Suprapubic skin (tissue), 4 donors: ENCODE data around the gene PFKP. TPM values are rescaled to one million over a fixed set of nuclear protein-coding genes. Genes with fewer than 3 reads are reported as not detected.

ENCODE experiments used
- DNase-seq, 2 donors: peaks; one replicate each; pipeline ENCODE4 v3.0.0-alpha.2; 2019; ENCODE audit warnings: low spot score in 2 of 2
- H3K27ac ChIP-seq: fragments of 200-600 bp; sonication (generic); one replicate; pipeline ENCODE4 v1.5.1; 2019
- H3K27me3 ChIP-seq: fragments of 200-600 bp; sonication (generic); one replicate; pipeline ENCODE4 v1.5.1; 2019
- H3K36me3 ChIP-seq: fragments of 200-600 bp; sonication (generic); one replicate; pipeline ENCODE4 v1.5.1; 2019
- H3K4me1 ChIP-seq: fragments of 200-600 bp; sonication (generic); one replicate; pipeline ENCODE4 v1.5.1; 2019
- H3K4me3 ChIP-seq: fragments of 200-600 bp; sonication (generic); one replicate; pipeline ENCODE4 v1.5.1; 2019; ENCODE audit warnings: mild to moderate bottlenecking
- H3K9me3 ChIP-seq: fragments of 200-600 bp; sonication (generic); one replicate; pipeline ENCODE4 v1.5.1; 2019
- CTCF ChIP-seq, 2 donors: fragments of 200-600 bp in 1 of 2; fragments of 450-650 bp in 1 of 2; sonication (generic) in 1 of 2; IDR thresholded peaks; one replicate each; pipeline ENCODE4 v1.5.1; 2016 to 2019; ENCODE audit warnings: antibody characterized with exemption in 2 of 2, mild to moderate bottlenecking in 1 of 2, moderate library complexity in 1 of 2
- EP300 ChIP-seq: sonication (generic); formaldehyde crosslinking; IDR thresholded peaks from one replicate; pipeline ENCODE4 v1.6.1; 2017; ENCODE audit warnings: antibody characterized with exemption
- POLR2A ChIP-seq, 2 donors: fragments of 450-650 bp; IDR thresholded peaks; one replicate each; pipeline ENCODE4 v1.6.1; 2017; ENCODE audit warnings: antibody characterized with exemption in 2 of 2, mild to moderate bottlenecking in 2 of 2, moderate library complexity in 2 of 2
- POLR2AphosphoS5 ChIP-seq, 3 donors: sonication (generic); formaldehyde crosslinking; IDR thresholded peaks; one replicate each; pipeline ENCODE4 v1.6.1; 2017; ENCODE audit warnings: antibody characterized with exemption in 3 of 3
- WGBS: methylation state at CpG from one replicate; pipeline ENCODE4 v1.1.5; 2018; 5-methylcytosine and 5-hydroxymethylcytosine counted together
- total RNA-seq, 4 donors: library from RNA; depleted of rRNA; stranded (reverse); fragments of >200 nt; gene quantifications; one replicate each; pipeline ENCODE4 v1.1.0, GENCODE V29; 2016

Gene PFKP
- total RNA-seq, 4 donors from 2014 or later, result 36.7 to 58.9 (median 44.7) TPM

- H3K4me3 ChIP-seq, result no peak overlapping the region
- WGBS, result 69% methylated on average over 5 of the region's 5 CpGs
- H3K9me3 ChIP-seq, result no peaks in the 10 kb centered on the region
- no peaks in the 10 kb centered on the region for H3K4me1 ChIP-seq
- H3K27me3 ChIP-seq, result no peaks in the 10 kb centered on the region
- H3K36me3 ChIP-seq, result peaks cover 86% of the 10 kb centered on the region
- TF ChIP-seq CTCF (IDR thresholded peaks at IDR 0.05) (no peak), POLR2A (IDR thresholded peaks at IDR 0.05) (no peak), POLR2AphosphoS5 (IDR thresholded peaks at IDR 0.05) (no peak), EP300 (no peak)
- no peak for DNase-seq
- H3K27ac ChIP-seq, result no peak overlapping the region
These were observed 66.6 kb downstream of the PFKP start for GRCh38 chr10:3133948-3134347.

DNA sequence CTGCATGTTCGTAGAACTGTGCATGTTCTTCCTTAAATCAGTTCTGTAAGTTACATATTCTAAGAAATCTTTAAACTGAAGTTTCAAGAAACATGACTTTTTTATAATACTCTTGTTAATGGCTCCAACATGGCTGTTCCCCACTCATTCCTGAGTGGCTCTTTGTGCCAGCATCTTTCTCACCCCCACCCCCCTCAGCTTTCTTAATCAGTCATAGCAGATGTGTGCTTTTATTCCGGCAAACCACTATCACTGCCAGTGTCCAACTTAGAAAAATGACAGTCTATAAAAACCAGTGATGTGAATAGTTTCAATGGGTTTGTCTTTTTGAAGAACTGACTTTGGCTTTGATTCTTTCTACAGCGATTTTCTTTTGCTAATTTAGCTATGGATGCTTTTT is 67.7 kb downstream of the PFKP start:
- no peaks in the 10 kb centered on the region for H3K4me1 ChIP-seq
- H3K36me3 ChIP-seq, result peaks cover 89% of the 10 kb centered on the region
- no peak overlapping the region for H3K27ac ChIP-seq
- no peak overlapping the region for H3K4me3 ChIP-seq
- TF ChIP-seq CTCF (IDR thresholded peaks at IDR 0.05) (no peak), POLR2A (IDR thresholded peaks at IDR 0.05) (no peak), POLR2AphosphoS5 (IDR thresholded peaks at IDR 0.05) (no peak), EP300 (no peak)
- no peaks in the 10 kb centered on the region for H3K27me3 ChIP-seq
- no peaks in the 10 kb centered on the region for H3K9me3 ChIP-seq
- 78% methylated on average over 3 of the region's 3 CpGs for WGBS
- DNase-seq, result no peak

DNA sequence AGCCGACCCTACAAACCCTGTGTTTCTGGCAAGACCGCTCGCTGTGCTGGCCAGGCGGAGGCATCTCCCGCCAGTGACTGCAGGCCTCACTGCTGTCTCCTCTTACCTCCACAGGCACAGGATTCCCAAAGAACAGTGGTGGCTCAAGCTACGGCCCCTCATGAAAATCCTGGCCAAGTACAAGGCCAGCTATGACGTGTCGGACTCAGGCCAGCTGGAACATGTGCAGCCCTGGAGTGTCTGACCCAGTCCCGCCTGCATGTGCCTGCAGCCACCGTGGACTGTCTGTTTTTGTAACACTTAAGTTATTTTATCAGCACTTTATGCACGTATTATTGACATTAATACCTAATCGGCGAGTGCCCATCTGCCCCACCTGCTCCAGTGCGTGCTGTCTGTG is 69.0 kb downstream of the PFKP start:
- DNase-seq, result no peak
- WGBS, result 73% methylated on average over 14 of the region's 14 CpGs
- H3K27me3 ChIP-seq, result no peaks in the 10 kb centered on the region
- no peak for TF ChIP-seq POLR2AphosphoS5 (IDR thresholded peaks at IDR 0.05)
- no peak for TF ChIP-seq CTCF (IDR thresholded peaks at IDR 0.05)
- no peak for TF ChIP-seq EP300
- TF ChIP-seq POLR2A (IDR thresholded peaks at IDR 0.05), result no peak
- no peaks in the 10 kb centered on the region for H3K9me3 ChIP-seq
- peaks cover 98% of the 10 kb centered on the region for H3K36me3 ChIP-seq
- no peak overlapping the region for H3K27ac ChIP-seq
- H3K4me3 ChIP-seq, result no peak overlapping the region
- H3K4me1 ChIP-seq, result peaks cover 5% of the 10 kb centered on the region

GRCh38 chr10:3136763-3137611 is 69.6 kb downstream of the PFKP start:
- 65% methylated on average over 21 of the region's 21 CpGs for WGBS
- no peaks in the 10 kb centered on the region for H3K9me3 ChIP-seq
- peaks cover 99% of the 10 kb centered on the region for H3K36me3 ChIP-seq
- H3K4me1 ChIP-seq, result peaks cover 5% of the 10 kb centered on the region
- H3K27me3 ChIP-seq, result no peaks in the 10 kb centered on the region
- TF ChIP-seq CTCF (IDR thresholded peaks at IDR 0.05) (no peak), POLR2AphosphoS5 (IDR thresholded peaks at IDR 0.05) (no peak), POLR2A (IDR thresholded peaks at IDR 0.05) (no peak), EP300 (no peak)
- H3K27ac ChIP-seq, result no peak overlapping the region
- peak in 1 of 2 donors; percentile 81 for DNase-seq
- no peak overlapping the region for H3K4me3 ChIP-seq

GRCh38 chr10:3137958-3138726 is 70.8 kb downstream of the PFKP start:
- no peaks in the 10 kb centered on the region for H3K27me3 ChIP-seq
- DNase-seq, result no peak
- peaks cover 99% of the 10 kb centered on the region for H3K36me3 ChIP-seq
- no peak overlapping the region for H3K27ac ChIP-seq
- peaks cover 5% of the 10 kb centered on the region for H3K4me1 ChIP-seq
- no peak for TF ChIP-seq POLR2AphosphoS5 (IDR thresholded peaks at IDR 0.05)
- TF ChIP-seq POLR2A (IDR thresholded peaks at IDR 0.05), result no peak
- TF ChIP-seq CTCF (IDR thresholded peaks at IDR 0.05), result no peak
- no peak for TF ChIP-seq EP300
- 93% methylated on average over 36 of the region's 41 CpGs for WGBS
- no peak overlapping the region for H3K4me3 ChIP-seq
- no peaks in the 10 kb centered on the region for H3K9me3 ChIP-seq
